ENCODE measurements around the gene IGFN1.

Gene IGFN1

DNA sequence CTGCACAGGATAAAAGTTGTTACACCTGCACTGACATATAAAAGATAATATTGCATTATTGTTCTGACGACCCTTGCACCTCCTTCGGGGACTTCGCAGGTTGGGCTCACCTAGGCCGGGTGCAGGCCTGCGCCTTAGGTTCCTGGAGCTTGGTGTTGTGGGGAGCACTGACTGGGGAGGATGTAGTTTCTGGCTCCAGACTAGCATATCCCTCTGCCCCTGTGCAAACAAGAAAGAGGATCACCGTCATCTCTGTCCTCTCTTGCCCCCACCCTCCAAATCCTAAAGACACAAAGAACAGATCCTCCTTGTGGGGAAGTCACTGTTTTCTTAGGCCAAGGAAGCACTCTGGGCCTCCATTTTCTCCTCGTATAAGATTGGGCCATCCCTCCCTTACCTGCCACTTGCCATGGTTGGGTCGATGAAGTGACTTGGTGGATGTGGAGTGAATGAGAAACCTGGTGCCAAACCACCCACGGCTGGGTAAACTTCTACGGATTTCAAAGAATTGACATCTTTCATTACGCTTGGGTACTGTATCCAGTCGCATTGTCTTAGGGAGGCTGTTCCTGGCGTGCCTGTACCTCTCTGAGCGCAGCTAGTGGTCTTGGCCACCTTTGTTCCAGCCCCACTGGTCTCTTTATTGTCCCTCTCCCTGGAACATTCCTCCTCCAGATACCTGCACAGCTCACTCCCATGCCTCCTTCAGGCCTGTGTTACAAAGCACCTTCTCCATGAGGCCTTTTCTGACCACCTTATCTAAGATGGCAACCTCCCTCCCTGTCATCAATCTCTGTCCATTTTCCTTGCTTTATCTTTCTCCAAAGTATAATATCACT, 58.3 kb downstream of the IGFN1 start:
- ChIA-PET POLR2A (no interaction called here), CTCF (no interaction called here)
- TF ChIP-seq, protein P1, sequence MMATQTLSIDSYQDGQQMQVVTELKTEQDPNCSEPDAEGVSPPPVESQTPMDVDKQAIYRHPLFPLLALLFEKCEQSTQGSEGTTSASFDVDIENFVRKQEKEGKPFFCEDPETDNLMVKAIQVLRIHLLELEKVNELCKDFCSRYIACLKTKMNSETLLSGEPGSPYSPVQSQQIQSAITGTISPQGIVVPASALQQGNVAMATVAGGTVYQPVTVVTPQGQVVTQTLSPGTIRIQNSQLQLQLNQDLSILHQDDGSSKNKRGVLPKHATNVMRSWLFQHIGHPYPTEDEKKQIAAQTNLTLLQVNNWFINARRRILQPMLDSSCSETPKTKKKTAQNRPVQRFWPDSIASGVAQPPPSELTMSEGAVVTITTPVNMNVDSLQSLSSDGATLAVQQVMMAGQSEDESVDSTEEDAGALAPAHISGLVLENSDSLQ (IDR thresholded peaks at IDR 0.05) = no peak
- TF ChIP-seq SP1 (IDR thresholded peaks at IDR 0.05) (no peak), HDGF (IDR thresholded peaks at IDR 0.05; ENCODE audit: borderline replicate concordance) (no peak), BHLHE40 (IDR thresholded peaks at IDR 0.05; ENCODE audit: borderline replicate concordance) (no peak), LEF1 (IDR thresholded peaks at IDR 0.05; ENCODE audit: borderline replicate concordance) (no peak), CTBP1 (IDR thresholded peaks at IDR 0.05; ENCODE audit: borderline replicate concordance) (no peak), ELF4 (IDR thresholded peaks at IDR 0.05) (no peak), ARNT (IDR thresholded peaks at IDR 0.05) (no peak), FOXM1 (IDR thresholded peaks at IDR 0.05; ENCODE audit: borderline replicate concordance) (no peak), TARDBP (IDR thresholded peaks at IDR 0.05) (no peak), L3MBTL2 (conservative IDR thresholded peaks at IDR 0.05) (no peak), FOXK2 (IDR thresholded peaks at IDR 0.05) (no peak)
- no peak for DNase-seq (ENCODE audit: extremely low spot score)

DNA sequence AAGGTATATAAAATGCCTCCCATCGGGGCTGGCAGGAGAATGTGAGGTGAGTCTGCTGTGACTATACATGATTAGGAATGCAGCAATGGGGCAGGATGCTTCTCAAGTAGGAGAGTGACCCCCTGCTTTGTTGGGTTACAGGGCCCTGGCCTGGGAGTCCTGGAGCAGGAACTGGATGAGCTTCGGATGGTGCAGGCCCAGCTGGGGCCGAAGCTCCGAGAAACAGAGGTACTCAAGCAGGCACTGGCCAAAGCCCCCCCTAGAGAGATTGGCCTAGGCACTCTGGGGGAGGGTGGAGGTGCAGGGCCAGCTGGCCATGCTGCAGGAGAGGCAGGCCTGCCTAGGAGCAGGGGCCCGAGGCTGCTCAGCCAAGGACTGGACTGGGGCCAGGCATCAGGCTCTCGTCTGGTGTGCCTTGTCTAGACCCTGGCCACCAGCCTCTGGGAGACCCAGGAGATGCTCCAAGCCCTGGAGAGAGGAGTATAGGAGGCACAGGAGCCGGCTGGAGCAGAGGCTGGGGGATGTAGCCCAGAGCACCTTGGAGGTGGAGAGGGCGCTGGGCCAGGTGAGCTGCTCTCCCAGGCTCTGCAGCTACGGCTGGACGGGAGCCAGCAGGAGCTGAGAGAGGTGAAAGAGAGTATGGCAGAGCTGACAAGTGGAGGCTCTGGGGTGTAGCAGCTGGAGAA, 59.8 kb downstream of the IGFN1 start:
- ChIA-PET CTCF (no interaction called here), POLR2A (no interaction called here)
- no peak for DNase-seq (ENCODE audit: extremely low spot score)
- TF ChIP-seq NFRKB (IDR thresholded peaks at IDR 0.05) = no peak
- no peak for TF ChIP-seq LEF1 (IDR thresholded peaks at IDR 0.05; ENCODE audit: borderline replicate concordance)
- TF ChIP-seq TARDBP (IDR thresholded peaks at IDR 0.05) = no peak
- TF ChIP-seq FOXM1 (IDR thresholded peaks at IDR 0.05; ENCODE audit: borderline replicate concordance) = no peak
- no peak for TF ChIP-seq L3MBTL2 (conservative IDR thresholded peaks at IDR 0.05)
- TF ChIP-seq FOXK2 (IDR thresholded peaks at IDR 0.05) = no peak
- TF ChIP-seq ELF4 (IDR thresholded peaks at IDR 0.05) = no peak
- TF ChIP-seq ARNT (IDR thresholded peaks at IDR 0.05) = no peak
- no peak for TF ChIP-seq FOXA1 (IDR thresholded peaks at IDR 0.05)
- TF ChIP-seq SUZ12 (IDR thresholded peaks at IDR 0.05) = no peak
- no peak for TF ChIP-seq ZNF384 (IDR thresholded peaks at IDR 0.05)
- TF ChIP-seq, protein P1 (IDR thresholded peaks at IDR 0.05) = no peak
- TF ChIP-seq BHLHE40 (IDR thresholded peaks at IDR 0.05; ENCODE audit: borderline replicate concordance) = no peak
- TF ChIP-seq HDGF (IDR thresholded peaks at IDR 0.05; ENCODE audit: borderline replicate concordance) = no peak
- no peak for TF ChIP-seq CTBP1 (IDR thresholded peaks at IDR 0.05; ENCODE audit: borderline replicate concordance)
- no peak for TF ChIP-seq SP1 (IDR thresholded peaks at IDR 0.05)

DNA sequence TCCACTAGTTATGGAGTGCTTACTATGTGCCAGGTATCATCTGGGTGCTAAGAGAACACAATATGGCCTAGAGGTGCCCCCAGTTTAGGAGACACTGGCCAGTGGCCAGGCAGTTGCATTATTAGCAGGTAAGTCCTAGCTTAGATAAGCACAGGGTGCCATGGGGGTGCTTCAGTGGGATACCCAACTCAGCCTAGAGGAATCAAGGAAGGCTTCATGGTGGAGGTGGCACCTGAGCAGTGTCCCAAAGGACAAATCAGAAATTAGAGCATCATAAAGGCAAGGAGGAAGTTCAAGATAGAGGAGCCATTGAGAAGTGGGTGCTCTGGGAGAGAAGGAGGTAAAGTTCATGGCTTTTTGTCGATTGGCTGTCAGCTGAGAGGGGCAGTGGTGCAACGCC, 60.8 kb downstream of the IGFN1 start:
- POLR2A ChIA-PET = interaction anchor here (0.7 kb wide), 1 partner anchor 108 kb away, joined by 3 read pairs; no protein-coding TSS in a partner anchor
- no peak for DNase-seq (ENCODE audit: extremely low spot score)
- CTCF ChIA-PET = interaction anchor here (0.6 to 1.0 kb wide), 2 partner anchors 55 to 111 kb away, joined by 4 to 6 read pairs; no protein-coding TSS in a partner anchor
- no peak for TF ChIP-seq FOXK2 (IDR thresholded peaks at IDR 0.05)
- TF ChIP-seq TARDBP (IDR thresholded peaks at IDR 0.05) = no peak
- no peak for TF ChIP-seq FOXM1 (IDR thresholded peaks at IDR 0.05; ENCODE audit: borderline replicate concordance)
- TF ChIP-seq, protein P1 (IDR thresholded peaks at IDR 0.05) = no peak

DNA sequence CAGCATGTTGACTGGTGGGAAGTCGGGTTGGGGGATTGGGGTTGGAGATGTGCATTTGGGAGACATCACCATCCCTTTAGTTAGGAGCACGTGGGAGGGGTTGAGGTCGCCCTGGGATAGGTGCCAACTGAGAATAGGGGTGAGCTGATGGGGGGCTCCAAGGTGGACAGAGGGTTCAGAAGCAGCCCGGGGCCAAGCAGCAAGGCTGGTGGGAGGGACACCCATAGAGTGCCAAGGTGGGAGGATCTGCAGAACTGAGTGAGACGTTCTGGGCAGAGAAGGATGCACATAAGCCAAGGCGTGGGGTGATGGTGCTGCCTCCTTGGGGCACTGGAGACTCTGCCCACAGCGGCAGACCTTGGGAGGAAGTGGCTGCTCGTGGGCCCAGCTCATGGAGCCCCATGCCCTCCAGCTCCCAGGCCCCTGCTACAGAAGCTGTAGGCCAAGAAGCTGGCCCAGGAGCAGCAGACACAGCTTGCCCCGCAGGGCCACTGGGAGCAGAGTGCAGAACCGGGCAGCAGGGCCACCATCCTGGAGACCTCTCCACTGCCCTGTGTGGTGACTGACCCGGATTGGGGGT, 61.3 kb downstream of the IGFN1 start:
- POLR2A ChIA-PET = interaction anchor here (0.7 kb wide), 1 partner anchor 107 kb away, joined by 3 read pairs; no protein-coding TSS in a partner anchor
- CTCF ChIA-PET = interaction anchor here (0.6 to 1.0 kb wide), 3 partner anchors 54 to 111 kb away, joined by 3 to 6 read pairs (median 4); no protein-coding TSS in a partner anchor
- no peak for TF ChIP-seq LEF1 (IDR thresholded peaks at IDR 0.05; ENCODE audit: borderline replicate concordance)
- TF ChIP-seq ELF4 (IDR thresholded peaks at IDR 0.05) = no peak
- TF ChIP-seq NFRKB (IDR thresholded peaks at IDR 0.05) = no peak
- no peak for TF ChIP-seq SP1 (IDR thresholded peaks at IDR 0.05)
- no peak for TF ChIP-seq ZNF384 (IDR thresholded peaks at IDR 0.05)
- TF ChIP-seq CTBP1 (IDR thresholded peaks at IDR 0.05; ENCODE audit: borderline replicate concordance) = no peak
- no peak for TF ChIP-seq TARDBP (IDR thresholded peaks at IDR 0.05)
- TF ChIP-seq FOXK2 (IDR thresholded peaks at IDR 0.05) = no peak
- no peak for TF ChIP-seq SUZ12 (IDR thresholded peaks at IDR 0.05)
- no peak for TF ChIP-seq BHLHE40 (IDR thresholded peaks at IDR 0.05; ENCODE audit: borderline replicate concordance)
- TF ChIP-seq FOXM1 (IDR thresholded peaks at IDR 0.05; ENCODE audit: borderline replicate concordance) = no peak
- TF ChIP-seq L3MBTL2 (conservative IDR thresholded peaks at IDR 0.05) = no peak
- TF ChIP-seq FOXA1 (IDR thresholded peaks at IDR 0.05) = no peak
- TF ChIP-seq, protein P1 (IDR thresholded peaks at IDR 0.05) = no peak
- TF ChIP-seq ARNT (IDR thresholded peaks at IDR 0.05) = no peak
- no peak for TF ChIP-seq HDGF (IDR thresholded peaks at IDR 0.05; ENCODE audit: borderline replicate concordance)
- no peak for DNase-seq (ENCODE audit: extremely low spot score)

Measured in HEK293T (cell line).